Measurements from ENCODE around the gene ZSWIM9.
A peak's percentile ranks its signal among the peaks of the same experiment; 100 is the strongest.

ZSWIM9 gene

DNA sequence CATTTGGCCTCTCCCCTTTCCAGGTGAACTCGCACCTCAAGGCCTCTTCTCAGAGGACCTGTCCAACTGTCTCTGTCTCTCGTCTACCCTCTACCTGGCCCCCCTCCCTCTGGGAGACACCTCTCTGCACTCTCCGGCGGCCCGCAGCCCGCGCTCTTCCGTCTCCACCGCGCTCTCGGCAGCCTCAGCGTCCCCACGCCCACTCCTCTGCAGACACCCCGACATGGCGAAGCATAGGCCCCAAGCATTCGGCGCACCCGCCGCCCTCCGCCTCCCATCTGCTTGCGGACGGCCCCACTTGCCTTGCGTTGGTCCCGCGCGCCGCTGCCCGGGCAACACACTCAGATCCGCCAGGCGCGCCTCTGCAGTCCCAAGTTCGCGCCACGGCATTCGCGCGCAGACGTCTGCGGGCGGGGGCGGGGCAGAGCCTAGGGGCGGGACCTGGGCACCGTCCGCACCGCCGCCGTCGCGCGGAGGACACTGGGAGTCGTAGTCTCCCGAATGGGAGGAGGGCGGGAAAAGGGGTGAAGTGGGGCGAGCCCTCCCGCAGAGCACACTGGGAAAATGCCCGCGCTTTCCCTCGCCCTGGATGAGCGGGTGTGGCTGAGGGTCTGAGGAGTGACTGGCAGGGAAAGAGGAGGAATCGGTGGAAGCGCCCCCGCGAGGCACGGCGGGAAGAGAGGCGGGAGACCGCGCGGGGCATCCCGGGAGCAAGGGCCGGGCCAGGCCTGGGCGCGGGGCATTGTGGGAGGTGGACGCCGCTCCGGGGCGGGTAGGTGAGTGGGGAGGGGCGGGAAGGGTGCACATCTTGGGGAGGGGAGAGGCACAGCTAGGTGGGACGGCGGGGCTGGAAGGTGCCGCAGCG is at the start of gene ZSWIM9, which contains the start of gene LIG1:
Gene ZSWIM9, plus strand, starts transcription at position 742 of the 865 bp plus-strand sequence. CDS start 1,123 bp downstream, outside the sequence.
Gene LIG1, minus strand, starts transcription at position 406 of the 865 bp plus-strand sequence. CDS start 4,778 bp downstream, outside the sequence.
- DNase-seq = peak; percentile 97

DNA sequence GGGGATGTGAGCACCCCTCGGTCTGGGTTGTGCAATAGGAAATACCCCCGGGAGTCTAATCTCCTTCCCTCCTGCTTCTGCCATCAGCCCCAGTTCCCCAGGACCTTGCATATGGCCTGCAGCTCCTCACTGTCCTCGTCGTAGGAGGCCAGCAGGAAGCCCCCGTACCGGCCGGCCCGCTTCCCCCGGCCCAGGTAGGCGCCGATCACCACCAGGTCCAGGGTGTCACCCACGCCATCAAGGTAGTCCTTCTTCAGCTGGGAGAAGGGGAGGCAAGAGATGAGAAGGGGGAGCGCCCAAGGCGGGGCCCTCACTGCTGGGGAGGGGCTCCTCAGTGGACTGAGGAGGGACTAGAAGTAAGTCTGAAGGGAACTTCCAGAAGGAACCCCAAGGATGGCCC is 49.4 kb upstream of the ZSWIM9 start:
- DNase-seq = no peak

DNA sequence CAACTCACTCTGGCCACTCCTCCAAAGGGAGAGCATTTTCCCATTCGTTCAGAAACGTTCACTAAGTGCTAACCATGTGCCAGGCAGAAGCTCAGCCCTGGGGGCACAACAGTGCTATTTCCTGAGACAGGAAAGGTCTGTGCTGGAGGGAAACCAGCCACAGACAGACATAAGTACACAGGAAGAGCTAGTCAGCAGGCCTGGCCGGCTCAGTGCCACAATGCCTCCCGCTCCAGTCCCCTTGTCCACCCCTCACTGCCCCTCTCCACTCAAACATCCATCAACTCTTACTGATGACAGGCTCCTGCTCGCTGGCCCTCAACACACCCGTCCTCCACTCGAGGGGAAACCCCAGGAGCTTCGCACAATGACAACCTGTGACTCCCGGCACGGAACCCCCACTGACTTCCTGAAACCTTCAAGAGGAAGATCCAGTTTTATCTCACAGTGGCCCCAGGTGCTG is 48.5 kb upstream of the ZSWIM9 start:
- DNase-seq = peak; percentile 34

DNA sequence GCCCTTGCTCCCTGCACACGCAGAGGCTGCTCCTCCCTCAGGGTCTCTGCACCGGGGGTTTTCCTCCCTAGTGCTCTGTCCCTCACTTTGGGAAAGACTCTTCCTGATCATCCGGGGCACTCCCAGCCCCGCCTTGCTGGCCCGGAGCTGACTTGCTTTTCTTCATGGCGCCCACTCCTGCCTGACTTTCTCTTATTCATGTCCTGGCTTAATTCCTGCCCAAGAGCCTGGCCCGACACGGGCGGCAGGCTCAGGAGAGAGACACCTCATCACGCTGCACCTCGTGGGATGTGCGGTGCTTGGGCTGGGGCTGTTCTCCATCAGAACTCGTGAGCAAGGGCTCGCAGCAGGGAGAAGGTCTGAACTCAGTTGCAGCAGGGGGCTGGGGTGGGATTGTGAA is 48.1 kb upstream of the ZSWIM9 start:
- DNase-seq = no peak

DNA sequence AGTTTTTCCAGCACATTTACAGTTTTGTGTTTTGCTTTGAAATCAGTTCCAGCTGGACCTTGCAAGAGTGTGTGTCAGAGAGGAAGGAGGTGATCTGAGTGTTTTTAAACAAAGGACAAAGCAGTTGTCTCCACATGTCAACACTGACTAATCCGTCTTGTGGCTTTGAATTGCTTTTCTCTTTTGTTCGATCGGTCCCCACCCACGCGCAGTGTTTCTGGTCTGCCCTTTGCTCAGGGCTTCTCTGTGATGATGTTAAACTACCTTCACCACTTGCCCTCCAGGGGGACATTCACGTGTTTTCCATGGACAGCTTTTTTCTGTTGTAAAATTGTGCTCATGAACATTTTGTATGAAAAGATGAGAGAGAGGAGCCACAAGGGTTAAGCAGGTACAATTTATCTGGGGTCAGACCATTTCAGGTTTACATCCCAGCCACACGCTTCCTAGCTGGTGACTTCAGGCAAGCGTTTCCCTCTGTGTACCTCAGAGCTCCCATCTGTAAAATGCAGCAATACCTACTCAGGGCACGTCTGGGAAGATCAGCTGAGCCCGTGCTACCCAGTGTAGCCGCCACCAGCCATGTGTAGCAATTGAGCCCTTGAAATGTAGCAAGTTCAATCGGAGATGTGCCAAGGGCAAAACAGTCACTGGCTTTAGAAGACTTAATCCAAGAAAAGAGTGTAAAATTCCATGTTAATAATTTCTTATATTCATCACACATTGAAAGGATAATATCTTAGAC is 46.4 kb upstream of the ZSWIM9 start:
- no peak for DNase-seq

DNA sequence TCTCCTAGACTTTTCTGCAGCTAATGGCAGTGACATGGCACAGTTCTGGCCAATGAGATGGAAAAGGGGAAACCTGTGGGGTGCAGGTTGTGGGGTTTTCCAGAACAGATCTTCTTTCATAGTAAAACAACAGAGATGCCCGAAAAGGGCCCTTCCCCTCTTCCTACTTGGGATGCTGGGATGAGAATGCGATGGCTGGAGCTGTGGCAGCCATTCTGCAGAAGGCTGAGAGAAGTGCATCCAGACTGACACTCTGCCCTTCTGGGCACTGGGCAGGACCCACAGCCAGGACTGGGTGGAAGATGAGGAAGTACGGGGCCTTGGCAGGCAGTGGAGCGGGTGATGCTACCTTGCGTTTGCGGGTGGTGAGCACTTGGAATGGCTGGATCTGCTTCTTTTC is 42.9 kb upstream of the ZSWIM9 start:
- DNase-seq = no peak

DNA sequence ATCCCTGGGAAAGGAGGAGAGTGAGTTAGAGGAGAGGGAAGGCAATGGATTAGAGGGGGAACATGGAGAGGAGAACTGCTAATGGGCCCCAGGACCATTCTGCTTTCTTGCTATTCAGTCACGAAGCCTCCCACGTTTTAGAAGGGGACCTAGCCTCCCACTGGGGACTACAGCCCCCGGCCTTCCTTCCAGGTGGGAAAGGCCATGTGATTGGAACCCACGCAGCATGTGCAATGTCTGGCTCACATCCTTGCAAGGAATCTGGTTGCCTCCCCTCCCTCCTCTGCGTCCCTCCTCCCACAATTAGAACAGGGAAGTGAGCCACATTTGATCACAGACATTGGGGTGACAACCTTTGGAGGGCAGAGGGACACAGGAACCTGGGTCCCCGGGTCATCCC is 37.4 kb upstream of the ZSWIM9 start:
- DNase-seq = no peak

DNA sequence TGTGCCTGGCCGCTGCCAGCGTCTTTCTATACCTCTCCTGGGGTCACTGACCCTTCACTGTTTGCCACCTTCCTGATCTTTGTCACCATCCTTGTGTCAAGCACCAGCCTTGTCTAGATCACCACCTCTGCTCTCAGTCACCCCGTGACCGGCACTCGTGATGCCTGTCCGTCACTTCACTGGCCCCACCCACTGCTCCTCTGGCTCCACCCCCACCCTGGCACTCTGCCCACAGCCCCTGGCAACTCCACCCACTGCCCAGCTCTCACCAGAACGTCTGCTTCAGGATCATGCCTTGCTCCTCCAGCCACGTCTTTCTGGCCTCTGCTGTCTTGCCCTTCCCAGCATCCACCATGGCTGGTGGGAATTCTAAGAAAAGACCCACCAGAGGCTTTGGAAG is 35.1 kb upstream of the ZSWIM9 start:
- DNase-seq = no peak

DNA sequence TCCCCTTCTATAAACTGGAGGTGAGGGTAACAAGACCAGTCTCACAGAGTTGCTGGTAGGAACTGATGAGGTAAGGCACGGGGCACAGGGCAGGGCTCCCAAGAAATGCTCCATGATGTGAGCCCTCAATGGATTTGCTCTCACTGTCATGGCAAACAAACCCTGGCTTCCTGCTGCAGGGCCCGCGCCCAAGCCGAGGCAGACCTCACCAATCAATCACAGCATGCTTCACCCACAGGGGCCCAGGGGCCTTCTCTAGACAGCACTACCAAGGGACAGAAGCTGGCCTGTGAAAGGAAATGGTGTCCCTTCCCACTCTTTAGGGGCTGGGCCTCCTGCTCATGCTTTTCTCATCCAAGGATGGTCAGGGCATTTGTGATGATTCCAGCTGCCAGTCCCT is 33.9 kb upstream of the ZSWIM9 start:
- DNase-seq = no peak

DNA sequence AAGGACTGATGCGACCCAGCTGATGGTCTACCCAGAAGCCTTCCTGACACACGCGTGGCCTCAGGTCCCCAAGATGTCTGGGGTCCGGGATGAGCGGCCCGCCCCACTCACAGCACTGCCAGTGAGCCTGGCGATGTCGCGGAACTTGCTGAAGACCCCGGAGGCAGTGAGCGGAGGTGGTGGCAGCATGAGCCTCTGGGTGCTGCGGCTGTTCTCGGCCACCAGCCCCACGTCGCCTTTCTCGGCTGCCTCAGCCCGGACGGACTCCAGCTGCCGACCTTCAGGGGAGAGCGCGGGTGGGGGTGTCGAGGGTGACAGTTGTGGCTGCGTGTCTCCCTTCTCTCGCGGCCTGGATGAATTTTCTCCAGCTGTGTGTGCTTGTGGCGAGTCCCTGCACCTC is 33.1 kb upstream of the ZSWIM9 start:
- no peak for DNase-seq

DNA sequence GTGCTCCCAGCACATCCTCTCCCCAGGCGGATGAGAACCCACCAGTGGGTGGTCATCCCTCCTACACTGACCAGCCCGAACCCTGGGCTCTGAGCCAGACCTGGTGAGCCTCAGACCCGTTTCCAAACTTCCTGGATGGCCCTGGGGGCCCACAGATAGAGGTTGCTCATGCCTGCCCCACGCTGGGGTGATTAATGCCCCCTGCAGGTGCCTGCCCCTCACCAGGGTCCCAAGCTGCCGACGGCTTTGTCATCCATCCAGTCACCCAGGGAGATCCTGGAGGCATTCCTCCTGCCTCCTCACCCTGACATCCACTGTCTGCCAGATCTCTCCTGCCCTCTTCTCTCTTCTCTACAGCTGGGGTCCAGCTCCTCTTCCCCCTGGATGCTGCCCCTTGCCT is 31.4 kb upstream of the ZSWIM9 start:
- DNase-seq = no peak

DNA sequence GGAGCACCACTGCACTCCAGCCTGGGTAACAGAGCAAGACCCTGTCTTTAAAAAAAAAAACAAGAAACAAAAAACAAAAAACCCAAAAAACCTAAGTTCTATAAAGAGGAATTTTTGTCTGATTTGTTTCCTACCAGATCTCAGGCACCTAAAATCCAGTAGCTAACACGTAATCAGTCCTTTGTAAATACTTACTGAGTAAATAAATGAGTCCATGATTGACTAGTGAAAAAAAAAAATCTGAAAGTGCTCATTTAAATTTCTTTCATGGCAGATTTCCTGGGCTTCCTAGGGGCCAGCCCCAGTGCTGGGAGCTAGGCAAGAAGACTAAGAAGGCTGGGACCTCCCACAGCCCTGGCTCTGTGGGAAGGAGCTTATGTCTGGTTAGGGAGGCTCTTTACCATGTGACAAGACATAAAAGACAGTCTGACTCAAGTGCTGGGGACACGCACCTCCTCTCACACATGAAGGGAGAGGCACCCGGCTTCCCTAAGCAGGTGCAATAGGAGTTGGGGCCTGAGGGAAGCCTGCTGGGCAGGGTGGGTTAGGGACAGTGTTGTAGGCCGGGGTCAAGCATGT is 22.8 kb upstream of the ZSWIM9 start:
- no peak for DNase-seq

DNA sequence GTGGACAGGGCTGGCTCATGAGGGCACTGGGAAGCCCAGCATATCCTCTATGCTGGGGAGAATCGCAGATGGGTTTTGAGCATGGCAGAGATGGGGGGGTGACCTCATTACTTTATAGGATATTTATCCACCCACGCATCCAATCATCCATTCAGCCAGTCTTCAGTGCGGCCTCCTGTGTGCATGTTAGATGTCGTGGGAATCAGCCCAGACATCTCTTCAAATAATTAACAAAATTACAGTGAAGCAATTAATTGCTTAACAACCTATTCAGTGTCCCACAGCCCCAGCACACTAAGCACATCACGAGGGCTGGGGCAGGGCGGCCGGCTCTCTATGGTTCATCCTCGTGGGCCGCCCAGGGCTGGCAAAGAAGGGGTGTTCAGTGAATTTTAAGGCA is 21.9 kb upstream of the ZSWIM9 start:
- no peak for DNase-seq

DNA sequence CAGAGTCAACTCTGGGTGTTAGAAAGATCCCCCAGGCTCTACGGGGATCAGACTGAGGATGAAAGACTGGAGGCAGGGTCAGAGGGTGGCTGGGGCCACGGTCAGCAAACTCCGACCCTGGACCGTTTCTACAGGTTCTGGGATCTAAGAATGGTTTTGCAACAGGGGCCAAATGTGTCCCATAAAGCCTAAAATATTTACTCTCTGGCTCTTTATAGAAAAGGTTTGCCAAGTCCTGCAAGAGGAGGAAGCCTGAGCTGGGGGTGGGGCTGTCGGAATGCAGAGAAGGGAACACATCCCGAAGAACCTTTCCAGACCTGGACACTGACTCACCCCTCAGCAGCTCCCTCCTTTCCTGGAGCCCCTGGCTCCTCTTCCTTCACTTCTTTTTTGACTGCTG is 21.1 kb upstream of the ZSWIM9 start:
- no peak for DNase-seq

DNA sequence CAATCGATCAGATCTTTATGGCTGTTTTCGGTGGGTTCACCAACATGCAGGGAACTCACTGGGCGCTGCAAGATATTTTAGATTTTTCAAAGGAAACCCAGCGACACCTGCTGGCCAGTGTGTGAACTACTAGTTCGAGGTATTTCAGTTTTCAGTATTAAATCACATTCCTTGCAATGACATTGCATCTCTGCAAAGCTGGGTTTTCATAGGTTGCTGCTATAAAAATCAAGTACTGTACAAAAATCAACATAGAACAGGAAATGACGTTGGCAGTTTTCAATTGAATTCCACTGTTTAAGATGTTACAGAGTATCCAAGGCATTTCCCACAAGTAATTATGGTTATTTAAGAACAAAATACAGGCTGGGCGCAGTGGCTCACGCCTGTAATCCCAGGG is 17.9 kb upstream of the ZSWIM9 start:
- DNase-seq = peak; percentile 15

DNA sequence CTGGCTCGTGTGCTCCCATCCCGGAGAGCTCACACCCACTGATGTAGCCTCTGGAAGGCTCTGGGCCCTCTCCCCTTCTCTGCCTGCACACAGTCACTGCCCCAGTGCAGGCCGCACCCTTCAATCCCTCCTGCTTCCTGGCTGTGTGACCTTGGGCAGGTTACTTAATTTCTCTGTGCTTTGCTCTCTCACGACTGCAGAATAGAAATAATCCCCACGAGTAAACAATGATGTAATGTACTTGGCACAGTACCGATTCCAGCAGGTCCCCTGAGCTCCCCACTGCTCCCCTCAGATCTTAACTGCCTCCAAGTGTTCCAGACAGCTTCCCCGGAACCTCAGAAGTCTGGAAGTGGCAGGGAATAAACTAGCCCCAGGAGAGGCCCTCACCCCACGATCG is 16.5 kb upstream of the ZSWIM9 start:
- DNase-seq = no peak

DNA sequence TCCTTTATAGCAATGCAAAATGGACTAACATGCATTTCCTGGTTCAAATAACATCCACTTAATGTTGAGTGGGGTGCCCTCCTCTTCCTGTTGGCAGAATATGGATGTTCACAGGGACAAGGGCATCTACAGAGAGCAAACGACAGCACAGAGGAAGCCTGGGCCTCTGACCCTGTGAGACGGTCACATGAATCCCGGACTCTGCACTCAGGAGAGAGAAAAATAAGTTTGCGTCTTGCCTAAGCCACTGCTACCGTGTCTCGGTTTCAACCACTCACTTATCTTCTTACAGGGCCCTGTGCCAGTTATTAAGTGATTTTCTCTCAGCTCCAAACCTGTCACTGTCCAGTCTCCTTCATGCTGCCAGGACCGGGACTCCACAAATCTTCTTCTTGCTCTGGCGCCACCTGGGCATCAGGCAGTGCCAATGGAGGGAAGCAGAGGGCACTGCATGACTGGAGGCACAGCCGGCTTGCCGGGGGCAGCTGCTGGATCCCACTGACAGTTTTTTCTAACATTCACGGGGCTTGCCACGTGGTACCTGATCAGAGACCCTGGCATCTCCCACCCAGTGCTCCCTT is 12.2 kb upstream of the ZSWIM9 start:
- no peak for DNase-seq

DNA sequence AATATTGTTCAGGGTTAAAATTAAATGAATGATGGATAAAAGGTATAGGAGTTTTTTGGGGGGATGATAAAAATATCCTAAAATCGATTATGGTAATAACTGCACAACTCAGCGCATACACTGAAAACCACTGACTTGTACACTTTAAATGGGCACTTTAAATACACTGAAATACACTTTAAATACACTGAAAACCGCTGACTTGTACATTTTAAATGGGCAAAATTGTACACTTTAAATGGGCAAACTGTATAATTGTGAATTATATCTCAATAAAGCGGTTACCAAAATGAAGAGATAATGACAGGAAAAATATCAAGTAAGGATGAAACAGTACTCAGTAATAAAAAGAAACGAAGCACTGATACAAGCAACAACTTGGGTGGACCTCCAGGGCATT is 1.8 kb upstream of the ZSWIM9 start:
- no peak for DNase-seq

DNA sequence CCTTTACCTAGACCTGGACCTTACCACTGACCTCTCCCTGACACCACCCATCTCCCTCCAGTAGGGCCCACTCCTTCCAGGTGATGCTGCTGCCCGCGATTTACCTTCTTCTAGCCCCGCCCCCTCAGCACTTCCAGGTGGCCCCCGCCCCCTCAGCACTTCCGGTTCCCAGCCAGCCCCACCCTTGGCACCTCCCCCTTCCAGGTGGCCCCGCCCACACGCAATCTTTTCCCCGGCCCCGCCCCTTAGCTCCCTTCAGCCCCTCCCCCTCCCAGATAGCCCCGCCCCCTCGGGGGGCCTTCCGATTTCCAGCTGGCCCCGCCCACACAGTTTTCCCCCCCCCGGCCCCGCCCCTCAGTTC is 922 bp upstream of the ZSWIM9 start:
- peak; percentile 34 for DNase-seq

DNA sequence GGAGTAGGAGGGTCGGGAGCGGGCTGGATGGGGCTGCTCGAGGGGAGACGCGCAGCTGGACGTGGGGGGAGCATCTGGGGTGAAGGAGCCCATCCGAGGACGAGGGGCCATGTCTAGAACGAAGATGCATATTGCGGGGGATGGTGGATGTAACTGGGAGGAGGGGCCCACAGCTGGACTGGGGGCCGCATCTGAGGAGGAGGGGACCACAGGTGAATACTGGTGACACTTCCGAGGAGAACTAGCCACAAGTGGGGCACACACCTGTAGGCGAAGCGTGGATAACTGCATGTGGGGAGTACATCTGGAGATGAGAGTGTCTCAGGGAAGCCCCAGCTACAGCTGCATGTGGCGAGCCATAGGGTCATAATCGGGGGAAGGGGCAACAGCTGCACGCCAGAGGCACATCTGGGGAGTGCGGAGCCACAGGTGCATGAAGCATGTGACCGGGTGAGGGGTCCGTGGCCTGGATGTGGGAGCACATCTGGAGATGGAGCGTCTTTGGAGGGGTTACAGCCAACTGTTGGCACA is 402 bp downstream of the ZSWIM9 start:
- no peak for DNase-seq

DNA sequence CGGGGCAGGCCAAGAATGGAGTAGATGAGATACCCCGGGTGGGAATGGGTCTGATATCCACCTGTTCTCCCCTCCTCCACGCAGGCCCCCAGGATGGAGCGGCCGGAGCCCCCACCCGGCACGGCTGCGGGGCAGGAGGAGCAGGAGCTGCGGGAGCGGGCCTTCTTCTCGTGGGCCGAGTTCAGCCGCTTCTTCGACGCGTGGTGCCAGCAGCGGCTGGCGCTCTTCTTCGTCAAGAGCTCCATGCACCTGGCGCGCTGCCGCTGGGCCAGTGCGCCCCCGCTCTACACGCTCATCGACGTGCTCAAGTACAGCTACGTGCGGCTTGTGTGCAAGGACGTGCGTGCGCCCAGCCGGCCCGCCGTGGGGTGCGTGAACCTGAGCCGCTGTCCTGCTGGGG is 1.2 kb downstream of the ZSWIM9 start:
- no peak for DNase-seq

DNA sequence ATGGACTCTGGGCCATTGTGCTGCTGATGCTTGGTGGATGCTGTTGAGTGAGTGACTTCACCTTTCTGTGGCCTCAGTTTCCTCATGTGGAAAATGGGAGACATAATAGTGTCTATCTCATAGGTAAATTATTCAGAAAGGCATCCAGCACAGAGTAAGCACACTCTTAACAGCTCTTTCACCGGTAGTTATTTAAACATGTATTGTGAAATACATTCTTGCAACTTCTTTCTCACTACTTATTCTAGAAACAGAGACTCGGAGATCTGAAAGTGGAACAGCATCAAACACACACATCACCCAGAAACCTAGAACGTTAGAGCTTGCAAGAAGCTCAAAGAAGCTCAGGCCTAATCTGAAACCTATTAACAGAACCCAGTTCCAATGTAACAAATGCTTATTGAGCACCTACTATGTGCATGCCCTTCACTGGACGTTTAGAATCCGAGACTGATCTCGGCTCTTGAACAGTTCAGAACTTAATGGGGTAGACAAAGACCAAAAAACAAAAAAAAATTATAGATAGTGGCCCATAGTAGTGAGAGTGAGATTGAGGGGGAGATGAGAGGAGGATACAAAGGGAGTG is 4.1 kb downstream of the ZSWIM9 start:
- DNase-seq = no peak

DNA sequence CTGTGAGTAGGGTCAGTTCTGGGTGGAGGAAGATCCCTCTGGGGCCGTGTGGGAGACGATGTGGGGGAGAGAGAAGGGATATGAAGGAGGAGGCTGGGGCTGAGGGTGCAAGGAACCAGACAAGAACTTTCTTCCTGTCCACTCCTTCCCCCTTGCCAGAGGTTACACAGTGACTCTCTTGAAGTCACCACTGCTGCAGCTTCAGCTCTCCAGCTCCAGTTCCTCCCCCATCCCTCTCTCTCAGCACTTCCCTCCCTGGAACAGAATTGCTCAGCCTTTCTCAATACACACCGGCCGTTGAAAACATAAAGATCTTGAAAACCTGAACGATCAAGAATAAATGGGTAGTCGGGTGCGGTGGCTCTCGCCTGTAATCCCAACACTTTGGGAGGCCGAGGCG is 5.1 kb downstream of the ZSWIM9 start:
- DNase-seq = no peak
